H9 (cell line): ENCODE data around the gene ZBTB48. TPM values are rescaled to one million over a fixed set of nuclear protein-coding genes. Genes with fewer than 3 reads are reported as not detected.
A peak's percentile ranks its signal among the peaks of the same experiment; 100 is the strongest.

Experiments
- DNase-seq: peaks from one replicate; pipeline ENCODE4 v3.0.0-alpha.2; 2017
- H2AFZ ChIP-seq: one replicate; pipeline ENCODE4 v1.6.1; 2013; ENCODE audit warnings: mild to moderate bottlenecking, low read length, control low read depth, moderate library complexity
- H2AK5ac ChIP-seq: 2 replicates; pipeline ENCODE4 v1.6.1; 2013; ENCODE audit warnings: low read length, control low read depth, mixed read lengths; ENCODE audit not compliant: insufficient read length
- H2BK120ac ChIP-seq: one replicate; pipeline ENCODE4 v1.6.1; 2013; ENCODE audit warnings: low read depth, mild to moderate bottlenecking, low read length, control low read depth, inconsistent platforms; ENCODE audit not compliant: poor library complexity, severe bottlenecking
- H2BK12ac ChIP-seq: 2 replicates; pipeline ENCODE4 v1.6.1; 2013; ENCODE audit warnings: low read length, control low read depth, mixed read lengths, low read depth; ENCODE audit not compliant: insufficient read length
- H2BK15ac ChIP-seq: 2 replicates; pipeline ENCODE4 v1.6.1; 2013; ENCODE audit warnings: low read depth, low read length, control low read depth
- H2BK20ac ChIP-seq: one replicate; pipeline ENCODE4 v1.6.1; 2013; ENCODE audit warnings: low read depth, mild to moderate bottlenecking, low read length, control low read depth, inconsistent platforms; ENCODE audit not compliant: poor library complexity, severe bottlenecking
- H2BK5ac ChIP-seq: 2 replicates; pipeline ENCODE4 v1.6.1; 2013; ENCODE audit warnings: low read length, control low read depth, mixed read lengths; ENCODE audit not compliant: insufficient read length
- H3K14ac ChIP-seq: 2 replicates; pipeline ENCODE4 v1.6.1; 2013; ENCODE audit warnings: low read length, control low read depth; ENCODE audit not compliant: insufficient read depth
- H3K18ac ChIP-seq: 2 replicates; pipeline ENCODE4 v1.6.1; 2013; ENCODE audit warnings: low read depth, mild to moderate bottlenecking, mixed read lengths, low read length, control low read depth; ENCODE audit not compliant: insufficient read length
- H3K23ac ChIP-seq: 2 replicates; pipeline ENCODE4 v1.6.1; 2013; ENCODE audit warnings: low read length, control low read depth, mixed read lengths, low read depth; ENCODE audit not compliant: insufficient read length
- H3K23me2 ChIP-seq: 2 replicates; pipeline ENCODE4 v1.6.1; 2013; ENCODE audit warnings: low read depth, mild to moderate bottlenecking, mixed read lengths, low read length, control low read depth; ENCODE audit not compliant: insufficient read length, poor library complexity, severe bottlenecking
- H3K27ac ChIP-seq: 2 replicates; pipeline ENCODE4 v1.5.1; 2013; ENCODE audit warnings: low read length, control low read depth, mixed read lengths, low read depth; ENCODE audit not compliant: insufficient read length
- H3K27me3 ChIP-seq: 2 replicates; pipeline ENCODE4 v1.6.1; 2013; ENCODE audit warnings: low read length, control low read depth, inconsistent platforms; ENCODE audit not compliant: insufficient read depth
- H3K4ac ChIP-seq: 2 replicates; pipeline ENCODE4 v1.6.1; 2013; ENCODE audit warnings: low read depth, mild to moderate bottlenecking, control low read depth, inconsistent platforms, low read length, moderate library complexity
- H3K4me1 ChIP-seq: 2 replicates; pipeline ENCODE4 v1.6.1; 2013; ENCODE audit warnings: low read length, control low read depth, inconsistent platforms; ENCODE audit not compliant: insufficient read depth
- H3K4me2 ChIP-seq: 2 replicates; pipeline ENCODE4 v1.6.1; 2013; ENCODE audit warnings: low read length, control low read depth, mixed read lengths; ENCODE audit not compliant: insufficient read length, insufficient read depth
- H3K56ac ChIP-seq: 2 replicates; pipeline ENCODE4 v1.6.1; 2013; ENCODE audit warnings: low read depth, mild to moderate bottlenecking, mixed read lengths, low read length, control low read depth; ENCODE audit not compliant: insufficient read length
- H3K79me1 ChIP-seq: 2 replicates; pipeline ENCODE4 v1.6.1; 2013; ENCODE audit warnings: low read depth, mild to moderate bottlenecking, moderate library complexity, low read length, control low read depth, inconsistent platforms; ENCODE audit not compliant: insufficient read depth, poor library complexity, severe bottlenecking
- H3K79me2 ChIP-seq: 2 replicates; pipeline ENCODE4 v1.6.1; 2013; ENCODE audit warnings: low read length, control low read depth, inconsistent platforms; ENCODE audit not compliant: insufficient read depth
- H3K9ac ChIP-seq: 2 replicates; pipeline ENCODE4 v1.6.1; 2013; ENCODE audit warnings: low read length, control low read depth, mixed read lengths; ENCODE audit not compliant: insufficient read length; ENCODE audit errors: extremely low read depth
- H3K9me3 ChIP-seq: one replicate; pipeline ENCODE4 v1.6.1; 2013; ENCODE audit warnings: low read depth, low read length, inconsistent platforms; ENCODE audit not compliant: control insufficient read depth
- H3T11ph ChIP-seq: one replicate; pipeline ENCODE4 v1.6.1; 2013; ENCODE audit warnings: mild to moderate bottlenecking, low read length, control low read depth, inconsistent platforms
- H4K20me1 ChIP-seq: one replicate; pipeline ENCODE4 v1.6.1; 2013; ENCODE audit not compliant: control insufficient read depth, insufficient read length, insufficient read depth
- H4K5ac ChIP-seq: 2 replicates; pipeline ENCODE4 v1.6.1; 2013; ENCODE audit warnings: low read depth, mild to moderate bottlenecking, mixed read lengths, low read length, control low read depth; ENCODE audit not compliant: insufficient read length
- H4K8ac ChIP-seq: replicated peaks from 2 replicates; pipeline ENCODE4 v1.6.1; 2013; ENCODE audit warnings: low read length, control low read depth, mixed read lengths, low read depth; ENCODE audit not compliant: insufficient read length
- H4K91ac ChIP-seq: 2 replicates; pipeline ENCODE4 v1.6.1; 2013; ENCODE audit warnings: low read depth, mild to moderate bottlenecking, moderate library complexity, mixed read lengths, low read length, control low read depth; ENCODE audit not compliant: insufficient read length
- H3K27ac Mint-ChIP-seq, 3 experiments: 2 replicates in 2 of 3; 3 replicates in 1 of 3; pipeline ENCODE4 v1.8.0; 2020 to 2021; ENCODE audit warnings: mixed read lengths in 3 of 3, mild to moderate bottlenecking in 1 of 3, moderate library complexity in 1 of 3
- H3K27me3 Mint-ChIP-seq: 2 replicates; pipeline ENCODE4 v1.8.0; 2021; ENCODE audit warnings: low read depth, mild to moderate bottlenecking, moderate library complexity, mixed read lengths
- H3K36me3 Mint-ChIP-seq, 3 experiments: 2 replicates in 2 of 3; 3 replicates in 1 of 3; pipeline ENCODE4 v1.8.0; 2020 to 2021; ENCODE audit warnings: low read depth in 3 of 3, mixed read lengths in 3 of 3; ENCODE audit not compliant: insufficient read depth in 1 of 3
- H3K4me1 Mint-ChIP-seq, 2 experiments: 2 replicates each; pipeline ENCODE4 v1.8.0; 2020; ENCODE audit warnings: mixed read lengths in 2 of 2
- H3K4me3 Mint-ChIP-seq, 2 experiments: 2 replicates in 1 of 2; 3 replicates in 1 of 2; pipeline ENCODE4 v1.8.0; 2020 to 2021; ENCODE audit warnings: mild to moderate bottlenecking in 2 of 2, mixed read lengths in 2 of 2, moderate library complexity in 1 of 2
- H3K9me3 Mint-ChIP-seq, 2 experiments: 2 replicates in 1 of 2; 3 replicates in 1 of 2; pipeline ENCODE4 v1.8.0; 2020; ENCODE audit warnings: mild to moderate bottlenecking in 2 of 2, mixed read lengths in 2 of 2, moderate library complexity in 1 of 2
- CTCF ChIP-seq: fragments of 200-600 bp; sonication (generic); conservative IDR thresholded peaks from 3 replicates; pipeline ENCODE4 v1.8.0; 2021; ENCODE audit warnings: antibody characterized with exemption, mild to moderate bottlenecking
- WGBS: extraction: QIAGEN DNeasy Blood & Tissue Kit; methylation state at CpG from one replicate; pipeline ENCODE4 v1.1.7; 2013; ENCODE audit warnings: missing lambda C conversion rate, low lambda C conversion rate, mixed read lengths; ENCODE audit not compliant: insufficient read length; ENCODE audit errors: extremely low coverage; 5-methylcytosine and 5-hydroxymethylcytosine counted together
- total RNA-seq: library from RNA; stranded (reverse); gene quantifications from 2 replicates; pipeline ENCODE4 v1.2.1, GENCODE V29; 2021

ZBTB48 gene
- total RNA-seq, 1 experiment from 2014 or later, result 33.2 TPM

GRCh38 chr1:6624710-6625583 is 45.2 kb downstream of the ZBTB48 start, which contains the start of gene THAP3:
THAP3 (plus strand) TSS chr1:6624868; CDS start chr1:6625219, 351 bp downstream.
- Mint-ChIP-seq H3K27me3 (no peaks in the 10 kb centered on the region), H3K27ac (peak within 1 kb of the TSS; percentile 94 to 99 (median 97)), H3K36me3 (peaks cover 31 to 74% (median 68%) of the 10 kb centered on the region in 3 experiments), H3K4me3 (peak within 1 kb of the TSS; percentile 78 to 93), H3K9me3 (no peaks in the 10 kb centered on the region), H3K4me1 (peaks cover 12 to 23% of the 10 kb centered on the region in 2 experiments)
- no peak within 1 kb of the TSS for H2BK12ac ChIP-seq
- H2BK15ac ChIP-seq, result no peak within 1 kb of the TSS
- H2BK20ac ChIP-seq, result no peak within 1 kb of the TSS
- 0 out of 2 replicates have a peak, but pooled peaks cover 4% of the 10 kb centered on the region for H3K79me2 ChIP-seq
- H4K8ac ChIP-seq, result no peak within 1 kb of the TSS
- H3T11ph ChIP-seq, result no peak within 1 kb of the TSS
- H3K9ac ChIP-seq, result peak within 1 kb of the TSS; percentile 34
- H3K27ac ChIP-seq, result no peak within 1 kb of the TSS
- no peaks in the 10 kb centered on the region for H3K4me1 ChIP-seq
- no peak within 1 kb of the TSS for H4K91ac ChIP-seq
- peaks cover 5% of the 10 kb centered on the region for H3K79me1 ChIP-seq
- no peak within 1 kb of the TSS for H3K4ac ChIP-seq
- H2AFZ ChIP-seq, result no peak within 1 kb of the TSS
- TF ChIP-seq CTCF, result peak; percentile 50
- H3K23ac ChIP-seq, result no peak within 1 kb of the TSS
- no peaks in the 10 kb centered on the region for H3K9me3 ChIP-seq
- peak; percentile 91 for DNase-seq
- peaks cover 5% of the 10 kb centered on the region for H3K23me2 ChIP-seq
- H2BK120ac ChIP-seq, result no peak within 1 kb of the TSS
- peak within 1 kb of the TSS; percentile 15 for H3K18ac ChIP-seq
- no CpG with 5 or more reads among the region's 73 CpGs for WGBS
- no peak within 1 kb of the TSS for H3K56ac ChIP-seq
- H2BK5ac ChIP-seq, result no peak within 1 kb of the TSS
- H4K5ac ChIP-seq, result no peak within 1 kb of the TSS
- H2AK5ac ChIP-seq, result no peak within 1 kb of the TSS
- H4K20me1 ChIP-seq, result peaks cover 2% of the 10 kb centered on the region
- no peaks in the 10 kb centered on the region for H3K27me3 ChIP-seq
- peak within 1 kb of the TSS; percentile 61; the same call in 1 of the 2 replicates for H3K14ac ChIP-seq
- peak within 1 kb of the TSS; percentile 98 for H3K4me2 ChIP-seq
